K562 (cell line): ENCODE results near the gene YPEL1. TPM values are rescaled to one million over a fixed set of nuclear protein-coding genes. Genes with fewer than 3 reads are reported as not detected.
A peak's percentile ranks its signal among the peaks of the same experiment; 100 is the strongest.
"Not testable (repeated sequence)": the region's sequence is repeated elsewhere in the genome, so short reads cannot be mapped to it uniquely, and the experiment has no call there.

Experiments
- ATAC-seq: fragments of 200-7000 bp; cut with Tn5 transposase; 3 replicates; pipeline ENCODE4 v1.9.1; 2020; ENCODE audit warnings: moderate library complexity
- BruUV-seq: library from RNA; stranded (reverse); fragments of 400-500 nt; replicated peaks from 2 replicates; lab custom pipeline; 2021; lab: Mats Ljungman, UMichigan
- CTCF ChIA-PET: fragments of 300-600 bp; formaldehyde crosslinking; extraction: SDS; loops from one replicate; lab custom pipeline; 2021; ENCODE audit warnings: low intra/inter-chr PET ratio; lab: Yijun Ruan, JAX
- POLR2A ChIA-PET: fragments of 300-600, 350-650 bp; sonication (Branson Sonifier 250); formaldehyde crosslinking; extraction: SDS; loops from one replicate; lab custom pipeline; 2021; ENCODE audit warnings: antibody characterized with exemption, inconsistent platforms; lab: Yijun Ruan, JAX
- DNase-seq, 4 experiments: peaks; one replicate each; pipeline versions ENCODE4 v3.0.0 to v3.0.0-alpha.2; 2011 to 2018; ENCODE audit warnings: low spot score in 3 of 4, mixed read lengths in 3 of 4; ENCODE audit errors: extremely low read depth in 1 of 4
- FAIRE-seq: peaks from 2 replicates; lab custom pipeline; 2011; peaks lifted over from hg19 to GRCh38; lab: Jason Lieb, UNC
- H2AFZ ChIP-seq: 2 replicates; pipeline ENCODE4 v1.6.0; 2011; ENCODE audit warnings: low read depth, low read length, control low read depth, inconsistent platforms
- H3K27ac ChIP-seq: fragments of 200-600 bp; 3 replicates; pipeline ENCODE4 v1.8.0; 2011; ENCODE audit warnings: low read depth, mild to moderate bottlenecking, control low read depth, inconsistent platforms, low read length, moderate library complexity, mixed read lengths; ENCODE audit errors: extremely low read depth
- H3K27me3 ChIP-seq, 2 experiments: fragments of 300-600 bp in 1 of 2; 2 replicates in 1 of 2; 3 replicates in 1 of 2; pipeline versions ENCODE4 v1.6.0 to v1.8.0; 2011; ENCODE audit warnings: inconsistent platforms in 2 of 2, low read length in 2 of 2, mild to moderate bottlenecking in 1 of 2, mixed read lengths in 1 of 2, moderate library complexity in 1 of 2; ENCODE audit not compliant: control insufficient read depth in 2 of 2, insufficient read depth in 2 of 2
- H3K36me3 ChIP-seq: fragments of 300-600 bp; 3 replicates; pipeline ENCODE4 v1.8.0; 2011; ENCODE audit warnings: mild to moderate bottlenecking, low read length, inconsistent platforms; ENCODE audit not compliant: control insufficient read depth, insufficient read depth
- H3K4me1 ChIP-seq, 2 experiments: fragments of 200-600 bp in 1 of 2; replicated peaks in 1 of 2; 2 replicates in 1 of 2; 3 replicates in 1 of 2; pipeline versions ENCODE4 v1.5.1 to v1.8.0; 2011; ENCODE audit warnings: inconsistent platforms in 2 of 2, low read length in 2 of 2, mild to moderate bottlenecking in 1 of 2, mixed read lengths in 1 of 2, moderate library complexity in 1 of 2; ENCODE audit not compliant: control insufficient read depth in 2 of 2, insufficient read depth in 2 of 2
- H3K4me2 ChIP-seq: 2 replicates; pipeline ENCODE4 v1.6.1; 2011; ENCODE audit warnings: low read length, control low read depth, inconsistent platforms, mixed read lengths; ENCODE audit not compliant: insufficient read depth
- H3K4me3 ChIP-seq: fragments of 200-600 bp; sonication (generic), shearing (Covaris generic); 2 replicates; pipeline ENCODE4 v1.5.1; 2016; ENCODE audit warnings: control low read depth, inconsistent platforms
- H3K79me2 ChIP-seq: fragments of 200-600 bp; 3 replicates; pipeline ENCODE4 v1.8.0; 2011; ENCODE audit warnings: low read length, inconsistent platforms; ENCODE audit not compliant: control insufficient read depth, insufficient read depth
- H3K9ac ChIP-seq, 2 experiments: 2 replicates each; pipeline versions ENCODE4 v1.6.0 to v1.6.1; 2011; ENCODE audit warnings: low read depth in 2 of 2, low read length in 2 of 2, control low read depth in 1 of 2, inconsistent platforms in 1 of 2, mild to moderate bottlenecking in 1 of 2, mixed read lengths in 1 of 2; ENCODE audit not compliant: insufficient read depth in 1 of 2
- H3K9me1 ChIP-seq: one replicate; pipeline ENCODE4 v1.6.0; 2011; ENCODE audit warnings: inconsistent platforms, mild to moderate bottlenecking, low read length, moderate library complexity; ENCODE audit not compliant: control insufficient read depth, insufficient read depth
- H3K9me3 ChIP-seq: replicated peaks from 2 replicates; pipeline ENCODE4 v1.5.1; 2011; ENCODE audit warnings: low read depth, low read length, inconsistent platforms; ENCODE audit not compliant: control insufficient read depth, insufficient read depth
- H4K20me1 ChIP-seq: replicated peaks from 2 replicates; pipeline ENCODE4 v1.6.1; 2011; ENCODE audit warnings: low read length, inconsistent platforms, mixed read lengths; ENCODE audit not compliant: control insufficient read depth, insufficient read depth
- CREB1 ChIP-seq, 2 experiments: sonication (generic) in 1 of 2; formaldehyde crosslinking in 1 of 2; IDR thresholded peaks; 2 replicates each; pipeline versions ENCODE4 v1.6.1 to v1.8.0; 2012 to 2022; ENCODE audit warnings: inconsistent platforms in 1 of 2, mild to moderate bottlenecking in 1 of 2, missing genetic modification reagents in 1 of 2, moderate library complexity in 1 of 2
- MAFF ChIP-seq: IDR thresholded peaks from 2 replicates; pipeline ENCODE4 v1.6.1; 2012; ENCODE audit warnings: low read length, improper control_type of control experiment
- RCOR1 ChIP-seq, 2 experiments: IDR thresholded peaks; 2 replicates each; pipeline ENCODE4 v1.6.1; 2012; ENCODE audit warnings: low read depth in 2 of 2, low read length in 2 of 2, borderline replicate concordance in 1 of 2, improper control_type of control experiment in 1 of 2
- ZNF76 ChIP-seq: fragments of 250-450 bp; sonication (Bioruptor Pico); IDR thresholded peaks from 2 replicates; pipeline ENCODE4 v1.4.0; 2020; ENCODE audit warnings: mild to moderate bottlenecking, moderate library complexity, borderline replicate concordance
- WGBS: fragments of 100-300 bp; shearing (Covaris generic); methylation state at CpG from one replicate; pipeline ENCODE4 v1.1.6; 2016; ENCODE audit warnings: low coverage, mixed read lengths; ENCODE audit not compliant: insufficient coverage; ENCODE audit errors: missing lambda C conversion rate; 5-methylcytosine and 5-hydroxymethylcytosine counted together
- in situ Hi-C: fragments of 300-500 bp; cut with MboI; formaldehyde crosslinking; loops from 4 replicates; pipeline ENCODE4 v1.15.0; 2018; ENCODE audit warnings: inconsistent platforms, mixed read lengths
- intact Hi-C: fragments of 100-400 bp; cut with micrococcal nuclease; formaldehyde crosslinking; loops from 2 replicates; pipeline ENCODE4 v1.14.2; 2022
- polyA plus RNA-seq, 8 experiments: library from polyadenylated mRNA; depleted of rRNA in 4 of 8; stranded (reverse) in 5 of 8; unstranded in 3 of 8; fragments of >200 nt; fragmentation: Nextera tagmentation in 2 of 8; fragmentation: Illumina TruSeq in 1 of 8; extraction: Ambion mirVana in 2 of 8; extraction: Trizol in 1 of 8; gene quantifications; 2 replicates each; pipeline versions ENCODE4 v1.2.1 to v1.2.3, GENCODE V29; 2011 to 2014; ENCODE audit warnings: inconsistent platforms in 1 of 8, missing spikeins in 1 of 8
- total RNA-seq, 7 experiments: library from RNA; depleted of rRNA in 6 of 7; stranded (reverse); fragments of >200 nt in 6 of 7; fragmentation: Illumina TruSeq in 2 of 7; extraction: Trizol in 2 of 7; gene quantifications; 2 replicates each; pipeline versions ENCODE4 v1.2.1 to v1.2.3, GENCODE V29; 2011 to 2021; ENCODE audit warnings: low replicate concordance in 1 of 7
- TF ChIP-seq, protein P1 (sequence below): fragments of 200-400 bp; formaldehyde crosslinking; IDR thresholded peaks from 2 replicates; pipeline ENCODE4 v1.6.1; 2017; ENCODE audit warnings: mild to moderate bottlenecking, low read depth, low read length, moderate library complexity
- TF ChIP-seq, protein P2 (sequence below): fragments of 200-800 bp; sonication (Bioruptor generic); IDR thresholded peaks from 2 replicates; pipeline ENCODE4 v1.6.1; 2016; ENCODE audit warnings: missing genetic modification characterization, missing compliant biosample characterization

The YPEL1 gene
- total and polyA plus RNA-seq, 9 of the 15 experiments (the other 6 are each of a cell fraction or from before 2014, with no cell fraction given): 0.07 to 2.2 (median 0.46) TPM

DNA sequence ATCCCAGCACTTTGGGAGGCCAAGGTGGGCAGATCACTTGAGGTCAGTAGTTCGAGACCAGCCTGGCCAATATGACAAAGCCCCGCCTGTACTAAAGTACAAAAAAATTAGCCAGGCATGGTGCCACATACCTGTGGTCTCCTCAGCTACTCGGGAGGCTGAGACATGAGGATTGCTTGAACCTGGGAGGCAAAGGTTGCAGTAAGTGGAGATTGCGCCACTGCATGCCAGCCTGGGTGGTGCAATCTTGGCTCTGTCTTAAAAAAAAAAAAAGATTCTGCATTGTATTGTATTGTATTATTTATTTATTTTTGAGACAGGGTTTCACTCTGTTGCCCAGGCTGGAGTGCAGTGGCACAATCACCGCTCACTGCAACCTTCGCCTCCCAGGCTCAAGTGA, 9.3 kb upstream of the YPEL1 start:
- H3K9ac ChIP-seq; H3K4me3 ChIP-seq; H3K9me1 ChIP-seq; H2AFZ ChIP-seq; ATAC-seq; FAIRE-seq; H3K9me3 ChIP-seq; H3K4me1 ChIP-seq; H3K79me2 ChIP-seq; H3K36me3 ChIP-seq; H3K27ac ChIP-seq; intact Hi-C loops; DNase-seq; in situ Hi-C loops; H3K4me2 ChIP-seq; BruUV-seq; TF ChIP-seq CREB1 (CRISPR knock-in tag; IDR thresholded peaks at IDR 0.05): not testable (repeated sequence)
- CTCF ChIA-PET: interaction anchor here (1.0 kb wide), 1 partner anchor 9 kb away, joined by 3 read pairs; no protein-coding TSS in a partner anchor
- POLR2A ChIA-PET: interaction anchor here (0.6 to 4.5 kb wide), 12 partner anchors 9 to 733 kb away, joined by 3 to 43 read pairs (median 6); partner anchors contain the start of genes PPM1F and YPEL1
- TF ChIP-seq RCOR1 (IDR thresholded peaks at IDR 0.05; ENCODE audit: borderline replicate concordance in 1 of 2, low read depth in 2 of 2, low read length in 2 of 2) (0 out of 4 replicates have a peak, but pooled peaks of 1 of the 2 experiments have one; percentile 26), CREB1 (IDR thresholded peaks at IDR 0.05) (0 out of 2 replicates have a peak, but pooled peaks have one; percentile 16)
- Histone ChIP-seq H3K27me3 (peaks cover 44 to 59% of the 10 kb centered on the region in 2 experiments), H4K20me1 (peaks cover 16% of the 10 kb centered on the region)
- WGBS: 27% methylated on average over 6 of the region's 6 CpGs

DNA sequence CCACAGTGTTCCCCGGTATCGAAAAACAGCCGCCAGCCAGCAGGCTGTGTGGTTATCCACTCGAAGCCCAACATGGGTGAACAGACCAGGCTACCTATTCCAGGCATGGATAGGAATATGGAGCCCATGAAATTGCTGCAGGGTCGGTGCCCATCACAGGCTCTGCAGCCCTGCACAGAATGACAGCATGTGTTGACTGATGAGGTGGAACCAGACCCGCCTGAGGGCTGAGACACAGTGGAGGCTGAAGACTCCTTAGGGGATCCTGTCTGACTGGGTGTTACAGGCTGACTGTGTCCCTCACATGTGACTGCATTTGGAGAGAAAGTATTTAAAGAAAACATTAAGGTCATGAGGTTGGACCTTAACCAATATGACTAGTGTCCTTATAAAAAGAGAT, 6.2 kb upstream of the YPEL1 start:
- Histone ChIP-seq H3K27me3 (peaks cover 53 to 60% of the 10 kb centered on the region in 2 experiments), H3K36me3 (no peaks in the 10 kb centered on the region), H3K79me2 (no peaks in the 10 kb centered on the region), H3K27ac (no peak overlapping the region), H4K20me1 (peaks cover 10% of the 10 kb centered on the region; the same call in 1 of the 2 replicates), H3K4me2 (no peak overlapping the region), H3K4me3 (no peak overlapping the region), H2AFZ (no peak overlapping the region), H3K9me3 (no peaks in the 10 kb centered on the region), H3K9me1 (no peaks in the 10 kb centered on the region), H3K4me1 (peaks cover 7 to 13% of the 10 kb centered on the region in 2 experiments; a peak in 4 of 5 replicates), H3K9ac (peak overlapping the region in 1 of 2 experiments; percentile 17; a peak in 1 of 4 replicates)
- BruUV-seq: no TSS peak
- whole genome bisulfite sequencing: 7% methylated on average over 6 of the region's 6 CpGs
- in situ Hi-C loops (no loop called here), intact Hi-C loops (no loop called here)
- FAIRE-seq: no peak
- DNase-seq: no peak
- peak; percentile 7; the same call in 2 of the 3 replicates for ATAC-seq
- POLR2A ChIA-PET: interaction anchor here (0.9 to 2.5 kb wide), 9 partner anchors 9 to 195 kb away, joined by 3 to 16 read pairs (median 6); no protein-coding TSS in a partner anchor
- CTCF ChIA-PET: interaction anchor here (1.0 kb wide), 2 partner anchors 29 to 197 kb away, joined by 3 to 4 read pairs; no protein-coding TSS in a partner anchor
- TF ChIP-seq, protein P1, sequence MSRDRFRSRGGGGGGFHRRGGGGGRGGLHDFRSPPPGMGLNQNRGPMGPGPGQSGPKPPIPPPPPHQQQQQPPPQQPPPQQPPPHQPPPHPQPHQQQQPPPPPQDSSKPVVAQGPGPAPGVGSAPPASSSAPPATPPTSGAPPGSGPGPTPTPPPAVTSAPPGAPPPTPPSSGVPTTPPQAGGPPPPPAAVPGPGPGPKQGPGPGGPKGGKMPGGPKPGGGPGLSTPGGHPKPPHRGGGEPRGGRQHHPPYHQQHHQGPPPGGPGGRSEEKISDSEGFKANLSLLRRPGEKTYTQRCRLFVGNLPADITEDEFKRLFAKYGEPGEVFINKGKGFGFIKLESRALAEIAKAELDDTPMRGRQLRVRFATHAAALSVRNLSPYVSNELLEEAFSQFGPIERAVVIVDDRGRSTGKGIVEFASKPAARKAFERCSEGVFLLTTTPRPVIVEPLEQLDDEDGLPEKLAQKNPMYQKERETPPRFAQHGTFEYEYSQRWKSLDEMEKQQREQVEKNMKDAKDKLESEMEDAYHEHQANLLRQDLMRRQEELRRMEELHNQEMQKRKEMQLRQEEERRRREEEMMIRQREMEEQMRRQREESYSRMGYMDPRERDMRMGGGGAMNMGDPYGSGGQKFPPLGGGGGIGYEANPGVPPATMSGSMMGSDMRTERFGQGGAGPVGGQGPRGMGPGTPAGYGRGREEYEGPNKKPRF: no peak
- no peak for TF ChIP-seq ZNF76
- TF ChIP-seq MAFF: no peak
- TF ChIP-seq, protein P2, sequence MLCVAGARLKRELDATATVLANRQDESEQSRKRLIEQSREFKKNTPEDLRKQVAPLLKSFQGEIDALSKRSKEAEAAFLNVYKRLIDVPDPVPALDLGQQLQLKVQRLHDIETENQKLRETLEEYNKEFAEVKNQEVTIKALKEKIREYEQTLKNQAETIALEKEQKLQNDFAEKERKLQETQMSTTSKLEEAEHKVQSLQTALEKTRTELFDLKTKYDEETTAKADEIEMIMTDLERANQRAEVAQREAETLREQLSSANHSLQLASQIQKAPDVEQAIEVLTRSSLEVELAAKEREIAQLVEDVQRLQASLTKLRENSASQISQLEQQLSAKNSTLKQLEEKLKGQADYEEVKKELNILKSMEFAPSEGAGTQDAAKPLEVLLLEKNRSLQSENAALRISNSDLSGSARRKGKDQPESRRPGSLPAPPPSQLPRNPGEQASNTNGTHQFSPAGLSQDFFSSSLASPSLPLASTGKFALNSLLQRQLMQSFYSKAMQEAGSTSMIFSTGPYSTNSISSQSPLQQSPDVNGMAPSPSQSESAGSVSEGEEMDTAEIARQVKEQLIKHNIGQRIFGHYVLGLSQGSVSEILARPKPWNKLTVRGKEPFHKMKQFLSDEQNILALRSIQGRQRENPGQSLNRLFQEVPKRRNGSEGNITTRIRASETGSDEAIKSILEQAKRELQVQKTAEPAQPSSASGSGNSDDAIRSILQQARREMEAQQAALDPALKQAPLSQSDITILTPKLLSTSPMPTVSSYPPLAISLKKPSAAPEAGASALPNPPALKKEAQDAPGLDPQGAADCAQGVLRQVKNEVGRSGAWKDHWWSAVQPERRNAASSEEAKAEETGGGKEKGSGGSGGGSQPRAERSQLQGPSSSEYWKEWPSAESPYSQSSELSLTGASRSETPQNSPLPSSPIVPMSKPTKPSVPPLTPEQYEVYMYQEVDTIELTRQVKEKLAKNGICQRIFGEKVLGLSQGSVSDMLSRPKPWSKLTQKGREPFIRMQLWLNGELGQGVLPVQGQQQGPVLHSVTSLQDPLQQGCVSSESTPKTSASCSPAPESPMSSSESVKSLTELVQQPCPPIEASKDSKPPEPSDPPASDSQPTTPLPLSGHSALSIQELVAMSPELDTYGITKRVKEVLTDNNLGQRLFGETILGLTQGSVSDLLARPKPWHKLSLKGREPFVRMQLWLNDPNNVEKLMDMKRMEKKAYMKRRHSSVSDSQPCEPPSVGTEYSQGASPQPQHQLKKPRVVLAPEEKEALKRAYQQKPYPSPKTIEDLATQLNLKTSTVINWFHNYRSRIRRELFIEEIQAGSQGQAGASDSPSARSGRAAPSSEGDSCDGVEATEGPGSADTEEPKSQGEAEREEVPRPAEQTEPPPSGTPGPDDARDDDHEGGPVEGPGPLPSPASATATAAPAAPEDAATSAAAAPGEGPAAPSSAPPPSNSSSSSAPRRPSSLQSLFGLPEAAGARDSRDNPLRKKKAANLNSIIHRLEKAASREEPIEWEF (CRISPR knock-in tag): no peak
